ENCODE measurements around the gene UGT1A9. TPM values are rescaled to one million over a fixed set of nuclear protein-coding genes. Genes with fewer than 3 reads are reported as not detected.

Gene UGT1A9
- polyA plus RNA-seq, 1 donor from 2014 or later: not detected

DNA sequence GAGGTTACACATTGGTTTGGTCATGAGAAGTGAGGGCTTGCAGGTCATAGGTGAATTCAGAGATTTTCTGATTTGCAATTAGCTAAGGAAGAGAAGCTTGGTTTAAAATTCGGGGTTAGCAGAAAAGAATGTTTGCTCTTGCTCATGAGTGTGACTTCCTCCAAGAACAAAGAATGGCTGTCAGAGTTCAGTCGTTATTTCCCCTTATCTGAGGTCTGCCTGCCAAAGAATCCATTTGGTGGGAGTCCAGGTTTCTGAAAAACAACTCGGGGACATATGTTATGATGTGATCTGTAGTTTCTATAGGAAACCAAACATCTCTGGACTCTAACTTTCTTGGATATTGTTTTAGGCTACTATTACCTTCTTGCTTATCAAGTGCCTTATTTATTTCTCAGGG lies 17.8 kb downstream of the UGT1A9 start:
- Histone ChIP-seq H3K27ac (ENCODE audit: low read length) (no peak overlapping the region), H3K9ac (ENCODE audit: low read length) (no peak overlapping the region), H3K4me2 (ENCODE audit: low read length) (no peak overlapping the region), H3K4me3 (ENCODE audit: low read length) (no peak overlapping the region), H4K20me1 (ENCODE audit: insufficient read depth) (no peaks in the 10 kb centered on the region), H3K9me2 (ENCODE audit: insufficient read depth, low read length) (no peaks in the 10 kb centered on the region), H3K79me2 (replicated peaks; ENCODE audit: insufficient read depth, low read length) (no peaks in the 10 kb centered on the region), H3F3A (ENCODE audit: insufficient read depth, low read length, poor library complexity, severe bottlenecking) (no peaks in the 10 kb centered on the region), H3K9me3 (ENCODE audit: low read length) (no peaks in the 10 kb centered on the region), H3K27me3 (ENCODE audit: insufficient read depth, low read depth, low read length) (no peaks in the 10 kb centered on the region), H2AFZ (ENCODE audit: low read depth, low read length) (no peak overlapping the region), H3K36me3 (ENCODE audit: insufficient read depth, low read length) (no peaks in the 10 kb centered on the region)
- TF ChIP-seq, protein P1, sequence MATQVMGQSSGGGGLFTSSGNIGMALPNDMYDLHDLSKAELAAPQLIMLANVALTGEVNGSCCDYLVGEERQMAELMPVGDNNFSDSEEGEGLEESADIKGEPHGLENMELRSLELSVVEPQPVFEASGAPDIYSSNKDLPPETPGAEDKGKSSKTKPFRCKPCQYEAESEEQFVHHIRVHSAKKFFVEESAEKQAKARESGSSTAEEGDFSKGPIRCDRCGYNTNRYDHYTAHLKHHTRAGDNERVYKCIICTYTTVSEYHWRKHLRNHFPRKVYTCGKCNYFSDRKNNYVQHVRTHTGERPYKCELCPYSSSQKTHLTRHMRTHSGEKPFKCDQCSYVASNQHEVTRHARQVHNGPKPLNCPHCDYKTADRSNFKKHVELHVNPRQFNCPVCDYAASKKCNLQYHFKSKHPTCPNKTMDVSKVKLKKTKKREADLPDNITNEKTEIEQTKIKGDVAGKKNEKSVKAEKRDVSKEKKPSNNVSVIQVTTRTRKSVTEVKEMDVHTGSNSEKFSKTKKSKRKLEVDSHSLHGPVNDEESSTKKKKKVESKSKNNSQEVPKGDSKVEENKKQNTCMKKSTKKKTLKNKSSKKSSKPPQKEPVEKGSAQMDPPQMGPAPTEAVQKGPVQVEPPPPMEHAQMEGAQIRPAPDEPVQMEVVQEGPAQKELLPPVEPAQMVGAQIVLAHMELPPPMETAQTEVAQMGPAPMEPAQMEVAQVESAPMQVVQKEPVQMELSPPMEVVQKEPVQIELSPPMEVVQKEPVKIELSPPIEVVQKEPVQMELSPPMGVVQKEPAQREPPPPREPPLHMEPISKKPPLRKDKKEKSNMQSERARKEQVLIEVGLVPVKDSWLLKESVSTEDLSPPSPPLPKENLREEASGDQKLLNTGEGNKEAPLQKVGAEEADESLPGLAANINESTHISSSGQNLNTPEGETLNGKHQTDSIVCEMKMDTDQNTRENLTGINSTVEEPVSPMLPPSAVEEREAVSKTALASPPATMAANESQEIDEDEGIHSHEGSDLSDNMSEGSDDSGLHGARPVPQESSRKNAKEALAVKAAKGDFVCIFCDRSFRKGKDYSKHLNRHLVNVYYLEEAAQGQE (IDR thresholded peaks at IDR 0.05; ENCODE audit: borderline replicate concordance): no peak
- no peak for TF ChIP-seq TAF1 (IDR thresholded peaks at IDR 0.05; ENCODE audit: low read depth)

DNA sequence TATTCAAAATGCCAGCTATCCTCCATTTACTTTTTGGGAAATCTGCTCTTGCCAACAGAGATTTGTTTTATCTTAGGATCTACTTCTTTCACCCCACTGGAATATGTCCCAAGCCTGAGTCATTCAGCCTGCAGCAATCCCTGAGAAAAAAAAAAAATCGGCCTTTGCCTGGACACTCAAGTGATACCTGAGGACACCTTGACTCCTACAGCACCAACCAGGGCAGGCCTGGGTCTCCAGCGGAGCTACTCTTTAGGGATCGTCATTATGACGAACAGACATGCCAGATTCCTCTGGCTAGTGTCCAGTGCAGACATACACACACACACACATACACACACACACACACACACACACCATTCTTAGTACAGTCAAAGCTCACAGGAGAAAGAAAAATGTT lies 18.7 kb downstream of the UGT1A9 start:
- H3K9me3 ChIP-seq (ENCODE audit: low read length): no peaks in the 10 kb centered on the region
- H4K20me1 ChIP-seq (ENCODE audit: insufficient read depth): no peaks in the 10 kb centered on the region
- H3K27ac ChIP-seq (ENCODE audit: low read length): no peak overlapping the region
- no peaks in the 10 kb centered on the region for H3K79me2 ChIP-seq (replicated peaks; ENCODE audit: insufficient read depth, low read length)
- H3K4me3 ChIP-seq (ENCODE audit: low read length): no peak overlapping the region
- no peak overlapping the region for H2AFZ ChIP-seq (ENCODE audit: low read depth, low read length)
- H3K9ac ChIP-seq (ENCODE audit: low read length): no peak overlapping the region
- H3F3A ChIP-seq (ENCODE audit: insufficient read depth, low read length, poor library complexity, severe bottlenecking): no peaks in the 10 kb centered on the region
- H3K9me2 ChIP-seq (ENCODE audit: insufficient read depth, low read length): no peaks in the 10 kb centered on the region
- no peaks in the 10 kb centered on the region for H3K36me3 ChIP-seq (ENCODE audit: insufficient read depth, low read length)
- no peak overlapping the region for H3K4me2 ChIP-seq (ENCODE audit: low read length)
- H3K27me3 ChIP-seq (ENCODE audit: insufficient read depth, low read depth, low read length): no peaks in the 10 kb centered on the region
- no peak for TF ChIP-seq SMC3 (conservative IDR thresholded peaks at IDR 0.05; ENCODE audit: poor library complexity)
- no peak for TF ChIP-seq POLR2AphosphoS5 (IDR thresholded peaks at IDR 0.05)
- TF ChIP-seq, protein P1 (IDR thresholded peaks at IDR 0.05; ENCODE audit: borderline replicate concordance): no peak
- TF ChIP-seq, protein P2, sequence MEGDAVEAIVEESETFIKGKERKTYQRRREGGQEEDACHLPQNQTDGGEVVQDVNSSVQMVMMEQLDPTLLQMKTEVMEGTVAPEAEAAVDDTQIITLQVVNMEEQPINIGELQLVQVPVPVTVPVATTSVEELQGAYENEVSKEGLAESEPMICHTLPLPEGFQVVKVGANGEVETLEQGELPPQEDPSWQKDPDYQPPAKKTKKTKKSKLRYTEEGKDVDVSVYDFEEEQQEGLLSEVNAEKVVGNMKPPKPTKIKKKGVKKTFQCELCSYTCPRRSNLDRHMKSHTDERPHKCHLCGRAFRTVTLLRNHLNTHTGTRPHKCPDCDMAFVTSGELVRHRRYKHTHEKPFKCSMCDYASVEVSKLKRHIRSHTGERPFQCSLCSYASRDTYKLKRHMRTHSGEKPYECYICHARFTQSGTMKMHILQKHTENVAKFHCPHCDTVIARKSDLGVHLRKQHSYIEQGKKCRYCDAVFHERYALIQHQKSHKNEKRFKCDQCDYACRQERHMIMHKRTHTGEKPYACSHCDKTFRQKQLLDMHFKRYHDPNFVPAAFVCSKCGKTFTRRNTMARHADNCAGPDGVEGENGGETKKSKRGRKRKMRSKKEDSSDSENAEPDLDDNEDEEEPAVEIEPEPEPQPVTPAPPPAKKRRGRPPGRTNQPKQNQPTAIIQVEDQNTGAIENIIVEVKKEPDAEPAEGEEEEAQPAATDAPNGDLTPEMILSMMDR (IDR thresholded peaks at IDR 0.05; ENCODE audit: poor library complexity, severe bottlenecking): no peak
- TF ChIP-seq TAF1 (IDR thresholded peaks at IDR 0.05; ENCODE audit: low read depth): no peak
- TF ChIP-seq EZH2 (IDR thresholded peaks at IDR 0.05; ENCODE audit: borderline replicate concordance, insufficient read depth, low read length, poor library complexity, severe bottlenecking): no peak
- TF ChIP-seq RAD21 (conservative IDR thresholded peaks at IDR 0.05): no peak
- no peak for TF ChIP-seq MXI1 (conservative IDR thresholded peaks at IDR 0.05; ENCODE audit: poor library complexity, severe bottlenecking)
- no peak for TF ChIP-seq EP300 (conservative IDR thresholded peaks at IDR 0.05; ENCODE audit: poor library complexity, severe bottlenecking)

All from neural cell (in vitro differentiated cells).